GM19023 (cell line): ENCODE measurements around the gene SPNS2.

Source experiments
- ATAC-seq: cut with Tn5 transposase; IDR thresholded peaks from one replicate; pipeline ENCODE4 v1.9.1; 2021; ENCODE audit warnings: mild to moderate bottlenecking, moderate library complexity; ENCODE audit not compliant: unreplicated experiment

SPNS2 gene

DNA sequence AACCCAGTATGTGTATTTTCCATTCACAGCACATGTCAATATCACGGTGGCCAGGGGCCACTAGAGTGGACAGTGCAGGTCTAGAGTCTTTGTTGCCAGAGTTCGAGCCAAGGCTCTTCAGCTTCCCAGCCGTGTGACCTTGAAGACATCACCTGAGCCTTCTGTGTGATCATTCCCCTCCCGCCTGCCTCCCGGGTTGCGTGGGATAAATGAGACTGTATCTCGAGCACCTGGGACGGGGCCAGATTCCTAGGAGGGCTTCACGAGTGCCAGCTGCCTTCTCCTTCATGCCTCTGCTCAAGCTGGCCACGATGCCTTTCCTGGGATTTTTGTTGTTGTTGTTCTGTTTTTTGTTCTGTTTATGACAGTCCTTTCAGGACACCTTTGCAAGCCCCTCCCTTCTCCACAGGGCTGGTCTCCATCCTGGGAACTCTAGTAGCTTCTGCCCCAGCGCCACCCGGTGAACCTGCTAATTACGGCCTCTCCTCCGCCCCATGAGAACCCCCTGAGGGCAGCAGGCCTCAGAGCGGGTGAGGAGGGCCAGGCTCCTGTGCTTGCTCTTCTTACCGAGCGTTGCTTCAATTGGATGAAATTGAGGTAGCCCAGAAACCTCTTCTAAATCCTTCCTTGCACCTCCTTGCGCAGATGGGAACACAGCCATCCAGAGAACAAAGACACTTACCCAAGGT is 3.9 kb downstream of the SPNS2 start:
- no peak for ATAC-seq

DNA sequence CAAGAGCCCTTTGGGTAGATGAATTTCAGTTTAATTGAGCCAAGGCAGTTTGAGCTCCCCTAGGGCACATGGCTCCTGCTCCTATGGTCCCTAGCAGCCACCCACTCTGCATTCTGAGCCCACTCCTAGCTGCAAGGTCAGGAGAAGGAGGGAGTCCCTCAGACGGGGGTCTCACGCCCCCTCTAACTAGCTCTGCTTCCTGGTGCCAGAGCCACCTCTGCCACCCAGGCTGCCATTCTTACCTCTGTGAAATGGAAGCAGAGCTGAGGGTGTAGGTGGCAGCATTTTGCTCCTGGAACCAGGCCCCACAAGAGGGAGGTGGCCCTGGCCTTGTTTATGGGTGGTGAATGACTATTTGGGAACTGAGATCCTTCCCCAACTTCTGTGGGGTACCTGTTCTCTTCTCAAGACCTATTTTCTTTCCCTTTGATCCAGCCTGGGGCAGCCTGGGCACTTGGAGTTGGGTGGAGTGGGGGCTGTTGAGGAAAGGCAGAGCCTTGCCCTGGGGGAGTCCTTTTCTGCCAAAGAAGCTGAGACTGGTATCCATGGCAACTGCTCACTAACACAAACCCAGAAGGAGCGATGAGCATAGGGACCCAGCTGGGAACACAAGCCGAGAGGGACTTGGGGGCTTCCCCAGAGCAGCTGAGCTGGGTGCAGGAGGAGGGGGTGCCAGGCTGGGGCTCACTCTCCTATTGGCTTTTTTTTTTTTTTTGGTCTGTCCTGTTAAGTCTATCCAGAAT is 4.8 kb downstream of the SPNS2 start:
- no peak for ATAC-seq

DNA sequence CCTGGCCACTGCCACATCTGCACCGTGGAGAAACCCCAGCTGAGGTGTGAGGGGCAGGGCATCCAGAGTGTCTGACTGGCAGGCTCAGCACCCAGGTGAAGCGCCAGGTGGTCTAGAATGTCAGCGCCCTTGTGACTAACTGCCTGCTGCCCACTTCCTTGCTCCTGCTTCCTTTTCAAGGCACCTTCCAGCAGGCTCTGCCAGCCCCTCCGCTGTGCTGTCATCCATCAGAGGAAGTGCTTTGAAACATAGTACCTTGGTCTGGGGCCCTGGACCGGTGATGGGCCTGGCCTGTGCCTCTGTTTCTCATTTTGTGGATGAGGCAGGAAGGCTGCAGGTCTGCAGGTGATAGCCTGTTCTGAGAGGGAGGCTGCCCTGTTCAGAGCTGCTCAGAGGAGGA is 5.5 kb downstream of the SPNS2 start:
- no peak for ATAC-seq

DNA sequence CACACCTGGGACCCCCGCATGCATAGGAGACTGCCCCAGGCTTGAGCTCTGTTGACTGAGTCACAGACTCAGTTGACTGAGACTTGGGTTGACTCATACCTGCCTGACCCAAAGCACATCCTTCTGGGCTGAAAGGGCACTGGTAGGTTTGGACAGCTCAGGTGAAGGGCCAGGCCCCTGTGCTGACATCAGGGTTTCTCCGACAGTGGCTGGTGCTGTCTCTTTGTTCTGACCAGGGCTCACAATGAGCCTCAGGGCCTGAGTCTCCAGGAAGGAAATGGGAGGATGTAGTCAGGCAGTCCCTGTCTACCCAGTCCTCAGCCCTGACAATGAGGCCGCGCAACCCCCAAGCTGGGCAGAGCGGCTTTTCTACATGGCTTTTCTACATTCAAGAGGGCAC is 6.5 kb downstream of the SPNS2 start:
- ATAC-seq, result no peak

DNA sequence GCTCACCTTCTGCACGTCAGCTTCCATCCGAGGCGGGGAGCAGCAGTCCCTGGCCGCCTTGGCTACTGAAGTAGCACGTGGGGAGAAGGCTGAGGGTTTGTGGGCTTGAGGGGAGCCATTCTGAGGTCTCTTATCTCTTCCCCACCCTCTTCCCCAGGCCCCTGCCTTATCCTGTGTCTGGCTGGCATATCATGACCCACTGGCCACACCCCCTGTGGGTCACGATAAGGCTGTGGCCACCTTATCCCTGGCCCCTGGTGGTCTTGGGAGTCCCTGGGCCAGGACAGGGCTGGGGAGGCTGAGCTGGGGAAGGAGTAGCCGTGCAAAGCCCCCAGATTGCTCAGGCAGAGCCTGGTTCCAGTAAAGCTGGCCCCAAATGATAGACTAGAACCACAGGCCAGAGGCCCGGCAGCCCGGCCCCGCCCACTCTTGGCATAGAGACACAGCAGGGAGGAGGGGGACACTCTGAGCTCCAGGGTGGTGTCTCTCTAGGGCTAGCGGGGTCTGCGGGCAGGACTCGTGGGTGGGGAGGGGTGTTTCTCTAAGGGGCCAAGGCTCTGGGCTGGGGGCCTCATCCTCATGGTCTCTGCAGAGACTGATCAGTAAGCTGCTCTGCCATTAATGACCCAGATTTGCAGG is 7.6 kb downstream of the SPNS2 start:
- no peak for ATAC-seq

DNA sequence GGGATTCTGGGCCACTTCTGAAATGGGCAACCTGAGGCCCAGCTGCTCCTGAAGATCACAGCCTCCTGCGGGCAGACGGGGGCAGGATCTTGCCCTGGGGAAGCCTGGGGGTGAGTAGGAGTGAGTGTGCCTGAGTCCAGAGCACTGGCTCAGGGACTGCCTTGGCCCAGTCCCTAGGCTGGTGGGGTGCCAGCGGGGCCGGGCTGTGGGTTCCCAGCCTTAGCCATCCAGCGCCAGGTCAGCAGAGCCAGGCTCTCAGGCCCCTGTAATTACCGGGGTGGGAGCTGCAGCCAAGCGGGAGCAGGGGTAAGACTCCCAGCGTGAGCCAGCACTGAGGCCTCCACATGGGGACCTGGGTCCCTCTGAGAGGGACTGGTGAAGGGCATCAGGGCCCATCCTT is 8.2 kb downstream of the SPNS2 start:
- no peak for ATAC-seq

DNA sequence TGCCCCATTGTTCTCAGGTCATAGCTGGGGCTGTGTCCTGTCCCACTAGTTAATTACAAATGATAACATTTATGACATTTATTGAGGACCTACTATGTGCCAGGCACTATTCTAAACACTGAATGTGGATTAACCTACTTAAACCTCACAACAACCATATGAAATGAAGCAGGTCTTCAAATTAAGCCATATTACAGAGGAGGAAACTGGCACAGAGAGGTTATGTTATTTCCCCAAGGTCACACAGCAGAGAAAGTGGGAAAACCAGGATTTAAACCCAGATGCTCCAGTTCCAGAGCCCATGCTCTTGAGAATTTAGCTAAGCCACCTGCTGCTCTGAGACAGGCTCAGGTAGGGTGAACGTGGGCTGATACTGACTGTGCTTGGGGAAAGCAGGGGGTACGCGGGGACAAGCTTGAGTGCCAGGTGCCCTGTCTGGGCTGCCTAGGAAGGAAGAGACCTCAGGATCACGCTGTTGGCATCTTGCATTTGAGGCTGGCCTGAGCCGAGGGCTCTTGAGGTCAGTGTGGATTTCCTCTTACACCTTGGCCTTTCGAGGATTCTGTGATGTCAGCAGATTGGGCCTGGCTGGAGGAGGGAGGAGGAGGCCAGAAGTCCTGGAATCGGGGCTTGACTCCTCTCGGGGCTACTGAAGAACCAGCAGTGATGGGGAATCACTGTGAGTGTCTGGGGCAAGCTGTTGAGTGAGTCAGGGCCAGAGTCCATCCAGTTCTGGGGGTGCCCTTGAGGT is 8.9 kb downstream of the SPNS2 start:
- ATAC-seq, result no peak

DNA sequence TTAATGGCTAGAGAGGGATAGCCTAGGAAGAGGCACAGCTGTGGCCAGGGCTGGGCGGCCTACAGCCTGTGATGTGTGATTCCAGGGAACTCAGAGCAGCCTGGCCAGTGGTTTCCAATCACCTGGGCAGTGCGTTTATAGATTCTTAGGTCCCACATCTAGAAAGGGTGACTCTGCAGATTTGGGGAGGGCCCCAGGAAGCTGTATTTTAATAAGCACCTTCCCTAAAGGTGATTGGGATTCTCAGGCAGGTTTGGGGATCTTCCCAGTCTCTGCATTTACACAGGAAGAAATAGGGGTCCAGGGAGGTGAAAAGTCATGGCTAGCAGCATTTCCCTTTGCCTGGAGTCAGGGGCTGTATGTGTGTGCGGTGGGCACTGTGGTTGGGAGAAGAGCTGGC is 9.5 kb downstream of the SPNS2 start:
- no peak for ATAC-seq

DNA sequence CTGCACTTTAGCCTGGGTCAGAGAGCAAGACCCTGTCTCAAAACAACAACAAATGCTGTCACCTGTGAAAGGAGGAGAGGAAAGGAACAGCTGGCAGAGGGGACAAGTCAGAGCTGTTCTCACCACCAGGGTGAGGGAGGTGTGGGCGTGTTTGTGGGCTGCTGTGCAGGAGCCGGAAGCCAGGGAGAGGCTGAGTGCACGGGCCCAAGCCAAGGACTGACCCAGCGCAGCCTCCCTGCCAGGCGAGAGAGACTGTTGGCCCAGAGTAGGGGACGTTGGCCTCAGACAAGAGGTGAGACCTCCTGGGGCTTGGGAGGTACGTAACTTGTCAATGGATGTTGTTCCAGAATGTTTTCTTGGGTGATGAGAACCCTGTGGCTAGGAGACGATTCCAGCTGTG is 10.7 kb downstream of the SPNS2 start:
- ATAC-seq, result no peak

DNA sequence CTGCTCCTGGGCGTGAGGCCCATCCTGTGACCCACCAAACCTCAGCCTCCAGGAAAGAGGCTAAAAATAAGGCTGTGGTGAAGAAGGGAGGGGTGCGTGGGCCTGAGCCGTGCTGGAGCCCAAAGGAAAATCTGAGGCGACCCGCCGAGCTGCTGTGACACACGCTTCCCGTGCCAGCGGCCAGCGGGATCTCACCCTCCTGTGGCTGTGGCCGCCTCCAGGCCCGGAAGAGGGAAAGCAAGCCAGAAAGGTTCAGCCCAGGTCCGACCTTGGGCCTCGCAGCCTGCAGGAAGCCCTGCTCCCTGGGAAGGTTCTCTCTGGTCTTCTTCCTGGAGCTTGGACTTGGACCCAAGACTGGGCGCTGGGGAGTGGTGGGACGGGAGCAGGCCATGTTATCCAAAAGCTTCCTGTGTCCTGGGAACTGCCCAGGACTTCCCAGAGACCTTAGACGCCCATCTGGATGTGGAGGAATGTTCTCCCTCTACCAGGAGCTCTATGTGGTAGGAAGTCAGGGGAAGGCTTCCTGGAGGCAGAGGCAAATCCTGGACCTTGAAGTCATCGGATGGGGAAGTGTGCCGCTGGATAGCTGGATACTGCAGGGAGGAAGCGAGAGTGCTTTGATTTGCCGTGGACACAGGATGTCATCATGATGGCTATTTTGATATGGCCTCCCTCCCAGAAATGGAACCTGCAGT is 11.4 kb downstream of the SPNS2 start:
- no peak for ATAC-seq

DNA sequence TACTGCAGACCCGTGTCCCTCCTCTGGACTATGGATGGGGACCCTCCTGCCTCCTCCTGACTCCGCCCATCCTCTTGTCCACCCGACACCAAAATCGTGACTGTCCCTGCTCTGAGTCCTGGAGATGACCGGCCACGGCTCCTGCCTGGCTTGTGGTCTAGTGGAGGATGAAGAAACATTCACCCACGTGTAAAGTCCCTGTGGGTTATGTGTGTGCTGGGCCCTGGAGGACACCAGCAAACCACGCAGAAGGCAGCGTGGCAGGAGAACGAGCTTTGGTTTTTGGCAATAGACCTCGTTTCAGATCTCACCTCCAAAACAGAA is 11.9 kb downstream of the SPNS2 start:
- ATAC-seq, result no peak

DNA sequence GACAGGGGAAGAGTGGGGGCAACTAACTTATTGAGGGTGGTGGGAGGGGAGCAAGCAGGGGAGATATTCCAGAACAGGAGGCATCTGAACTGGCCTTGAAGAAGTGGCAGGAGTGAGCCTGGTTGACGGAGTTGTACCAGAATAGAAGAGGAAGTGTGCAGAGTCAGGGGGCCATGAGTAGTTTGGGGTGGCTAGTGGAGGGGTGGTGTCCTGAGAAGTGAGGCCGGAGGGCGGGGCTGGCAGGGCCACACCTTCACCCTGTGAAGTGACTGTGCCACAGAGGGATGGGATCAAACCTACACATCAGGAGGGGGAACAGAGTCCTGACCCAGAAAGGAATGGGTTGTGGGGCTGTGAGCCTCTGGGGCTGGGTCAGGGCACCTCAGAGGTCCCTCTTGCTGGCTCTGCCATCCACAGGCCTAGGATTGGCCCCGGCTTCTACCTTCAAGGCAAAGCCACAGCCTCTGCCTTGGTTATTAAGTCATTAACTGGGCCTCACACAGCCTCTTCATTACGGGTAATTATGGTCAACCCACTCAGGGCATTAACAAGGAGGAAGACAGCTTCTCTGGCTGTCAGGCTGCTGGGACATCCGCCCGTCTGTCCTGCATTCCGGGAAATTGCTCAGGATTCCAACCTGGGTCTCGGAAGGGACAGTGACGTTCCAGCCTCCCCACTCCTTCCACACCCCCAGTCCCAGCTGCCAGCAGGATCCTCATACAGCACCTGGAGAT is 12.7 kb downstream of the SPNS2 start:
- no peak for ATAC-seq

DNA sequence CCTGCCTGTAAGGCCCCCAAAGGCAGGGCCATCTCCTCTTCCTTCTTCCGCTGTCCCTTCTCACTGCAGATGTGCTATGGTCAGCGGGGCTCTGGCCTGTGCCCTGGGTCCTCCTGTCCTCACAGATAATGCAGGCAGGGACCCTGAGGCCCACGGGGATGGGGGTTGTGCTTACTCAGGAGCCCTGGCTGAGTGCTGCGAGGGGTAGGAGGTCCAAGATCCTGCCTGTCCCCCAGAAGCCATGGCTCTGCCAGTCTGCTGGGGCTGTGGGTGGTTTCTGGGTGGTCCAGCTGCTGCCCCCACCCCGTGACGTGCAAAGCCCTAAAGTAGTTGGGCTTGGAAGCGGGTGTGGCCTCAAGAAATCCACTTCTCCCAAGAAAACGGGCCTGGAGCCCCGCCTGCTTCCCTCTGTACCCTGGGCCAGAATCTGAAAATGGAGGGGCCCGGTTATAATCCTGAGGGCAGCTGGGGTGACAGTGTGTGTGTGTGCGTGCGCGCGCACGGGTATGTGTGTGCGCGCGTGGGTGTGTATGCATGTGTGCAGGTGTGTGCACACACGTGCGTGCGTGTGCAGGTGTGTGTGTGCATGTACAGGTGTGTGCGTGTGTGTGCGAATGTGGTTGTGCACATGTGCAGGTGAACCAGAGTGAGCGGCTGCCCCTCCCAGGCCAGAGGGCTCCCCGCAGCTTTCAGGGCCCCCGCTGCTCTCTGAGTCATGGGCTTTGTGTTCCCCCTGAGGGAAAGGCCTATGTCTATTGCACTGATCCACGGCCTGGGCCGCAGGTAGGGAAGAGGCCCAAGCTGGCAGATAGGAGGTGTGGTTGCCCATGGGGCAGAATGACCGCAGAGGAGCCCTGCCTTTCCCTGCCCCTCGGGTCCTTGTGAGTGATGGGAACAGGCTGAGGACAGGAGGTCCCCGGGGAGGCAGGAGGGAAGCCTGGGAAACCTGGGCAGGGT is 13.8 kb downstream of the SPNS2 start:
- no peak for ATAC-seq

DNA sequence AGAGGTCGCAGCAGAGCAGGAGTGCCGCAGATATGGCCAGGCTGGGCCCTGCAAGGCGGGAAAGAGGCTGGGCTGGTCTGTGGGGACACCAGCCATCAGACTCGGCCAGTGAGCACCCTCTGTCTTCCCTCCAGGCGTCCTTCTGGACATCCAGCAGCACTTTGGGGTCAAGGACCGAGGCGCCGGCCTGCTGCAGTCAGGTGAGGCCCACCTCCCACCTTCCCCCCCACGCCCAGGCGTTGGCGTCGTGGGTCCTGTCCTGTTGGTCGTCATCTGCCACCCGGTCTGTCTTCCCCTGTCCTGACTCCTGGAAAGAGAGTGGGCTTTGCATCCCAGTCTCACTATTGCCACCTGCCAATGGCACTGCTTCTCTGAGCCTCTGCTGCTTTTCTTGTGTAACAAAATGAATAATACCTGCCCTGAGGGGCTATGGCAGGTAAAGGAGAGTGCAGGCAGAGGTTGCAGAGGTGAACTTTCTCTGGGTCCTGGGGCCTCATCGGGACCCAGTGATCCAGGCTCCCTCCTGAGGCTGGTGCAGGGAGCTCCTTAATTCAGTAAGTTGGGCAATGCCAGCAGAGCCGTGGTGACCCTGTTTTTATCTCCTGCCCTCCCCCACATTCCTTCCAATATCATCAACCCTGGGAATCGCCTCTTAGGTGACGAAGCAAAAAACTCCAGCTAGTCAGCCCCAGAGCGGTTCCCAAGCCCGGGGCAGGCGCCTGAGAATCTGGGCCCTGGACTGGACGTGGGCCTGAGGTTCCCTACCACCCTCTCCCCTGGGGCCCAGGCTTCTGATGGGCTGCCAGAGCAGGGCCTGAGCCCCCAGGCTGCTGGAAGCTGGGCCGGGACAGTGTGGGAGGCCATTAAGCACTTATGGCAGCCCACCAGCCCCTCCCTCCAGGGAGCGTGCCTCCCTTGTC is 14.7 kb downstream of the SPNS2 start:
- ATAC-seq, result no peak

DNA sequence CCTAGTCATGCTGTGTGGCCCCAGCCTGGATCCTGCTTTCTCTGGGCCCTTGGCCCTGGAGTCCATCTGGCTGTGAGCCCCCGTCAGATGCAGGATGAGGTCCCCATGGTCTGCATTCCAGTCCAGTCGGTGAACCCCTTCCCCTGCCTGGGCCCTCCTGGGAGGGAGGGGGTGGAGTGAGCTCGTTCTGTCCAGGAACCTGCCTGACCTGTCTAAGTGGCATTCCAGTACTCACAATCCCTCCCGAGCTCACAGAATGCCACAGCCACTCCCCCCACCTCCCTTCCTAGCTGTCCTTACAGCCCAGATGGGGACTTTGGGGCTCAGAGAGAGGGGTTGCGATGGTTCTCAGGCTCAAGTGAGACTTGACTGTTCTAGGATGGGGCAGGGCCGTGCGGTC is 15.5 kb downstream of the SPNS2 start:
- ATAC-seq, result no peak

DNA sequence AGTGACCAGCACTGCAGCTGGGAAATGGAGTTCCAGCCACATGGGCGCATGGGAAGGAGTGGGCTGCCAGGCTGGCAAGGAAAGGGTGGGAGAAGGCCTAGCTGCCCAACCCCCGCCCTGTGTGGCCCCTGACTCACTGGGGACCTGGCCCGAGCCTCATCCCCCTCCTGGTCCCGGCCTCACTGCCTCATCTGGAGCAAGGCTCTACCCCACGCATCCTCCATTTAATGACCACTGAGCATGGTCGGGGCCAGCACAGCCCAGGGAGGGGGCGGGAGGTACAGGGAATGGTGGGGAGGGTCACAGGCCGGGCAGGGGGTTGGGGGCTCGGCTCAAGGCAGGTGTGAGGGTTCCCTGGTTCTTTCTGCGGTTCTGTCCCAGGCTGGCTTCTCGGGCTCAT is 16.1 kb downstream of the SPNS2 start:
- ATAC-seq, result no peak

DNA sequence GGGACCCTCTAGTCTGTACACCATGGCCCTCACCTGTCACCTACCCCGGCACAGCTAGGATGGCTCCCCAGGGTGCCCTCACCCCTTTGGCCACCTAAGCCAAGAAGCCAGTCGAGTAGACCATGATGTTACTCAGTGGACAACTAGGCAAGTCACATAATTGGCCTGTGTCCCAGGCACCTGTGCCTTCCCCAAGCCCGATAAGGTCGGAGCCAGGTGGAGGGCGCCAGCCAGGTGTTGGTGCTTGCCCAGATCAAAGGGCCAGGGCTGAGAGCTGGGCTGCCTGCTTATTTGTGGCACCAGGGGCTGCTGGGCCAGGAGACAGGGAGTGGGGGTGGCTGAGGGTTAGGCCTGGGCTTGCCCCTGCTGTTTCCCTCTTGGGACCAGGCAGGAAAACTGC is 16.8 kb downstream of the SPNS2 start:
- ATAC-seq, result no peak

DNA sequence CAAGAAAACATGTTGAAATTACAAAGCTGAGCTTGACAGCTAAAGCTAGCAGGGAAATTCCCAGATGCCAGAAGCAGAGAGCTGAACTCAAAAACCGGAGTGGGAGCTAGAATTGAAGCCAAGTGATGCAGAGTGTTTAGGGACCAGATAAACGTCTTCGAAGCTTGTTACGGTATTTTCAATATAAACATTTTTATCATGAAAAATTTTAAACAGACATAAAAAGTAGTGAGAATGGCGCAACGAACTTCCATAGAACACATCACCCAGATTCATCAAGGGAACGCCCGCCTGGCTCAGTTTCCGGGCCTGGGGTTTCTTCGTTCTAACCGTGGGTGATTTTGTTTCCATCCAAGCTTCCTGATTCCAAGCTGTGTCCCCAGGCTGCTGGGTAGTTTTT is 18.1 kb downstream of the SPNS2 start:
- no peak for ATAC-seq
